GM10248 (cell line): ENCODE data around the gene KANSL2.
"Not testable (repeated sequence)": the region's sequence is repeated elsewhere in the genome, so short reads cannot be mapped to it uniquely, and the experiment has no call there.

Experiments used
- CTCF ChIA-PET: fragments of 300-600 bp; sonication (Branson Sonifier 250); formaldehyde crosslinking; extraction: SDS; loops from one replicate; lab custom pipeline; 2021; ENCODE audit warnings: antibody characterized with exemption; lab: Yijun Ruan, JAX
- POLR2A ChIA-PET: fragments of 350-650 bp; sonication (Branson Sonifier 250); formaldehyde crosslinking; extraction: SDS; loops from one replicate; lab custom pipeline; 2020; ENCODE audit warnings: antibody characterized with exemption; lab: Yijun Ruan, JAX
- DNase-seq: peaks from one replicate; pipeline ENCODE4 v3.0.0; 2012; ENCODE audit errors: extremely low spot score
- CTCF ChIP-seq: IDR thresholded peaks from 2 replicates; pipeline ENCODE4 v1.5.1; 2012; ENCODE audit warnings: mild to moderate bottlenecking, low read depth; ENCODE audit errors: extremely low read depth, missing control alignments, control extremely low read depth

Gene KANSL2

DNA sequence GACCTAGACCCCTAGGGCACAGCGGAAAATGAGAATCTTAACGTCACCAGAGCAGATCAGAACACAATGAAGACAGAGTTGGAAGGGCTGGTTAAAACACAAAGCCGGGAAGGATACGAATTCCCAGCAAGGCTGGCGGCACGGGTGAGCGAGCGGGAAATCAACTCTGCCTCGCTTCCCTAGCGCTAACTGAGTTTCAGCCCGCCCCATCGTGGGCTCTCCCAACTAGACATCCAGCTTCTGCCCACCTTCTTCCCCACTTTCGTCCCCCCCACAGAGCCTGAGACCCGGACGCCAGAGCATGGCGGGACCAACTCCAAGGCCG is 34.1 kb upstream of the KANSL2 start:
- no peak for TF ChIP-seq CTCF
- CTCF ChIA-PET: interaction anchor here (1.1 to 1.4 kb wide), 3 partner anchors 10 to 99 kb away, joined by 3 to 6 read pairs (median 4); no protein-coding TSS in a partner anchor
- DNase-seq: no peak
- POLR2A ChIA-PET: no interaction called here

DNA sequence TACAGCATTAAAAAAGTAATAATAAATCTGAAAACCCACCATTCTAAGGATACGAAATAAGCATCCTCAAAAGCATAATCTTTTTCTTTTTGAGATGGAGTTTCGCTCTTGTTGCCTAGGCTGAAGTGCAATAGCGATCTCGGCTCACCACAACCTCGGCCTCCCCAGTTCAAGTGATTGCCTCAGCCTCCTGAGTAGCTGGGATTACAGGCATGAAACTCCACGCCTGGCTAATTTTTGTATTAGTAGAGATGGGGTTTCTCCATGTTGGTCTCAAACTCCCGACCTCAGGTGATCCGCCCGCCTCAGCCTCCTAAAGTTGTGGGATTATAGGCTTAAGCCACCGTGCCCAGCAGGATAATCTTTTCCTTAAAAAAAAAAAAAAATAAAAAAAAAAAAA is 30.2 kb upstream of the KANSL2 start:
- no peak for DNase-seq
- no peak for TF ChIP-seq CTCF
- ChIA-PET CTCF (no interaction called here), POLR2A (interaction anchor here (0.6 to 0.7 kb wide), 2 partner anchors 10 to 286 kb away, joined by 3 to 5 read pairs; no protein-coding TSS in a partner anchor)

DNA sequence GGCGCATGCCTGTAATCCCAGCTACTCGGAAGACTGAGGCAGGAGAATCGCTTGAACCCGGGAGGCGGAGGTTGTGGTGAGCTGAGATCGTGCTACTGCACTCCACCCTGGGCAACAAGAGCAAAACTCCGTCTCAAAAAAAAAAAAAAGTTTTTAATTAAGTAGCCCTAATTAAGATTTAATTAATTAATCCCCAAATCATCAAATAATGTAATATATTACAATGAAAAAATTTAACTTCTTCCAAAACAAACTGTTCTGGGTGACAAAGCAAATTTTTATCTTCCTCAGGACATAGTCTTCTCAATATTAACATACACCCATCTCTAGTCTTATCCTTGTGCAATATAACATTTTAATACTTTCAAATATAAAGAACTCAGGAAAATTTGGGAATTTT is 16.8 kb upstream of the KANSL2 start:
- POLR2A ChIA-PET, DNase-seq, CTCF ChIA-PET: not testable (repeated sequence)

- CTCF ChIA-PET: interaction anchor here (1.8 kb wide), 1 partner anchor 11 kb away, joined by 8 read pairs; no protein-coding TSS in a partner anchor
Measured at GRCh38 chr12:48696626-48697025, 14.6 kb upstream of the KANSL2 start.

GRCh38 chr12:48695859-48696258 is 13.8 kb upstream of the KANSL2 start:
- CTCF ChIA-PET: interaction anchor here (1.8 kb wide), 1 partner anchor 10 kb away, joined by 8 read pairs; no protein-coding TSS in a partner anchor

More at GRCh38 chr12:48696626-48697025, 14.6 kb upstream of the KANSL2 start:
- DNase-seq: no peak
- POLR2A ChIA-PET: interaction anchor here (0.6 to 0.8 kb wide), 2 partner anchors 14 to 25 kb away, joined by 3 to 4 read pairs; partner anchors contain the start of gene KANSL2
- no peak for TF ChIP-seq CTCF

DNA sequence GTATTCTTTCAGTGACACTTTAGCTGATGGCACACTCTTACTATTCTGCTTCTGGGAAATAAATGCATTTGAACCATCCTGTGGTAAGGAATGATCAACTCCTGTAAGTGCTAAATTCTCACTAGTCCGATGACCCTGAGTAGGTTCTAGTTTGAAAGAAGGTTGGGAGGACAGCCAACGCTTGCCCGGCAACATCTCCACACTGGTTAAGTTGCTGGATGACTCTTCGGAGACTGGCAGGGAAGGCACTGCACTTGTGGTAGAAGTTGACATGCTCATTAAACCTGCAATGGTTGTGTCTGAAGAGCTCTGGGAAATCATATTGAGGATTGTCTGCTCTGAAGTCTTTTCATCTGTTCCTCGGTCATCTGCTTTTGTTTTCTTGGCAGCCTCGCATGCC is 12.0 kb upstream of the KANSL2 start:
- CTCF ChIA-PET: interaction anchor here (1.0 kb wide), 1 partner anchor 12 kb away, joined by 3 read pairs; no protein-coding TSS in a partner anchor

More at GRCh38 chr12:48695859-48696258, 13.8 kb upstream of the KANSL2 start:
- TF ChIP-seq CTCF: no peak
- DNase-seq: no peak
- POLR2A ChIA-PET: no interaction called here

More for the DNA sequence above, 12.0 kb upstream of the KANSL2 start:
- no peak for TF ChIP-seq CTCF
- DNase-seq: no peak
- POLR2A ChIA-PET: interaction anchor here (1.1 kb wide), 1 partner anchor 11 kb away, joined by 4 read pairs; the partner anchor contains the start of gene KANSL2
